HuH-7 (cell line): ENCODE measurements around the gene ABHD14A.
A peak's percentile ranks its signal among the peaks of the same experiment; 100 is the strongest.

ENCODE experiments used
- DNase-seq: peaks from one replicate; pipeline ENCODE4 v3.0.0; 2011; ENCODE audit warnings: low spot score

The ABHD14A gene

DNA sequence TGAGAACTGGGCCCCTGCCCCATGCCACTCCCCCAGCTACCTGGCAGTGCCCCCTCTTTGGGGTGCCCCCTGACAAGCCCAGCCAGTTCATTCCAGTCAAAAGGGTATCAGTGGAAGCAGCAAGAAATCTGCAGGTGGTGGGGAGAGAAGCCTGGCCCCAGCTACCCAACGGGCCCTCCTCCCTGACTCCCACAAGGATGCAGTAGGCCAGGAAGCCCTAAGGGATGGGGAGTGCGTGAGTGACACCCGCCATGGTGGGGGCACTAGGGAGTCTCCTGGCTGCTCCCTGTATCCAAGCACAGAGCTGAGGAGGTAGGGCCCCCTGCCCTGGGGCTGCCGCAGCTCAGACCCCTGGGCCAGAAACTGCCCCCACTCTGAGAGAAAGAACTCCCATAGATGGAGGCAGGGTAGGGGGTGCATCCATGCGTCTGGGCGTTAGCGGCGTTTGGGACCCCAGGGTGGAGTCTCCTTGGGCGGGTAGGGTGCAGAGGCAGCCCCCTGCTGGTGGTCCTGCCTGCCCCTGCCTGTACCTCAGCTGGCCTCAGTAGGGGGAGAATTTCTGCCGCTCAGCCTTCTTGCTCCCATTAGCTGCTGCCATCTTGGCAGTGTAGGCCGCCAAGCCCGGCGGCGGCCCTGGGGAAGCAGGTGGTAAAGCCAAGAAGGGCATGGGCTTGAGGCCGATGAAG lies 17.2 kb upstream of the ABHD14A start:
- DNase-seq: no peak

- no peak for DNase-seq
Observed at GRCh38 chr3:51958603-51959521, 16.0 kb upstream of the ABHD14A start.

DNA sequence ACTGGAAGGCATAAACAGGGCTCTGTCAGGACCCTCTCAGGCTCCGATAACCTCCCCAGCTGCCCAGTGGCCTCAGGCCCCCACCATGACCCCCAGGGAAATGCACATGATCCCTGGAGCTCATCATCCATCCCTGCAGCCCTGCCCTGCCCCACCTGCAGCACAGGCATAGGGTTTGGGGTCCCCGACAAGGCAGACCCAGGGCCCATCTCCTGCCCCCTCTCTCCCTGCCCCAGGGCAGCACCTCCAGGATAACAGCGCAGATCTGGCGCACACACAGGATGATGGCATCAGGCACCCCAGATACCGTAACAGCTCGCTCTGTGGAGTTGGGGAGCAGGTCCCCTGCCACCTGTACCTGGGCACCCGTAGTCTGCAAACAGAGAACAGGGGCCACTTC lies 15.2 kb upstream of the ABHD14A start:
- no peak for DNase-seq

DNA sequence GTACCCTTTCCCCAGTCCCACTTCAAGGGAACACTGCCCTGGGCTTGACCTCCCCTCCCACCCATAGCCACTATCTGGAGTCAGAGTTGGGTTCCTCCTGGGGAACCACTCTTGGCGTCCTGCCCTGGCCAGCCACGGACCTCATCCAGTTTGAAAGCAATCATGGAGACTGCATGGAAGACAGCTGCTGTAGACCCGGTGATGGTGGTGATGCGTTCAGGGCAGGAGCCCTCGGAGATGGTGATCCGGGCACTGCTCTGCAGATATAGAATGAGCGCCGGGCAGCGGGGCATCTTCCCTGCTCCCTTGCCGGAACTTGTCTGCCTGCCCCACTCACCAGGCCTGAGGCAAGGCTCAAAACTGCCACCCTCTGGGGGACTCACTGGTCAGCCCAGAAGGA lies 14.5 kb upstream of the ABHD14A start:
- no peak for DNase-seq

DNA sequence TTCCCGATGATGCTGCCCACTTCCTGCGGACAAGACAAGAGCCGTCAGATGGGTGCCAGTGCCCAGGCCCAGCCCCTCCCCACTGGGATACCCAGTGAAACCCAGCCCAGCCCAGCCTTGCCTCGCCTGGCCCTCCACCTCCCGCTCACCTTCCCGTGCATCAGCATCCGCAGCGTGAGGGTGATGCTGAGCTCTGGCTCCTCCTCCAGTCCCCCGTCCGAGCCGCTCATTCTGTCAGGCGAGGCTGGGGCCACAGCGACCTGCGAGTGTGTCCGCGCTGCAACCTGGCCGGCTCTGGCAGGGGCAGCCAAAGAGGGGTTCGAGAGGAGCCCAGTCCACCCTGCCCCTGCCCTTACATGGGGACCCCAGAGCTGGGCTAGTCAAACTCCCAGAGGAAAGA lies 13.9 kb upstream of the ABHD14A start:
- no peak for DNase-seq

DNA sequence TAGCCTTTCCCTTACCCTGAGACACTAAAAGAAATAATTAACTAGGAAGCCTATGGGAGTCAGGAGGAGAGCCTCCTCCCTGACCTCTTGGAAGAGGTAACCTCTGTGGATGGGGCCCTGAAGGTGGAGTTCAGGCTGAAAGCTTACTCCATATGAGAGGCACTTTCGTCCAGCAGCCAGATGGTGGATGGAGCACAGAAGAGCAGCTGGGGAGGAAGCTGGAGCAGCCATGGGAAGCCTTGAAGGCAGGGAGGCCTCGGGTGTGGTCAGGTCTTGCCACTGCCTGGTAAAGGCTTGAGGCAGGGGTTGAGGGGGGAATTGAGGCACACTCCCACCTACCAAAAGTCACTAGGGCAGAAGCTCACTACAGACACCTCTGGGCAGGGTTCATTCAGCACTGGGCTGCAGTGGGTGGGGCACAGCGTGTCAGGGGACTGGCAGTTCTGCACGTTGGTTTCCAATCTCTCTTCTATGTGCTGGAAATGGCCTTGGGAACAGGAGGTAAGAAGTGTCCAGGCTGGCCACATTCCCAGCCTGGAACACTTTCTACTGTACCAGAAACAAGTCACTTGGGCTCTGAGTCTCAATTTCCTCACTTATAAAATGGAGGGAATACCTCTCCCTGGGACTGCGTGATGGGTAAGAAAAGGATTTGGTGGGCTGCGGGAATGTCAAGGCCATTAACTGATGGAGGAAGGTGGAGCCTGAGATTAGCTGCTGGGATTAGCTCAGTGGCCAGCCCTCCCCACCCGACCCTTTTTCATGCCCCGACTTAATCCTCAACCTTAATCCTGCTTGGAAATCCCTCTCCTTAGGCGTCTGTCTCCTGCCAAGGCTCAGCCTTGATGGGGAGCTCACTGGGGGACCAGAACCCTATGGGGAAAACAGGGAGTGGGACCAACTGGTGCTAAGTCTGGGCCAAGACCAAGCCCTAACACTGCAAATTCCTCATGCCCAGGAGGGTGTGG lies 13.0 kb upstream of the ABHD14A start:
- DNase-seq: no peak

DNA sequence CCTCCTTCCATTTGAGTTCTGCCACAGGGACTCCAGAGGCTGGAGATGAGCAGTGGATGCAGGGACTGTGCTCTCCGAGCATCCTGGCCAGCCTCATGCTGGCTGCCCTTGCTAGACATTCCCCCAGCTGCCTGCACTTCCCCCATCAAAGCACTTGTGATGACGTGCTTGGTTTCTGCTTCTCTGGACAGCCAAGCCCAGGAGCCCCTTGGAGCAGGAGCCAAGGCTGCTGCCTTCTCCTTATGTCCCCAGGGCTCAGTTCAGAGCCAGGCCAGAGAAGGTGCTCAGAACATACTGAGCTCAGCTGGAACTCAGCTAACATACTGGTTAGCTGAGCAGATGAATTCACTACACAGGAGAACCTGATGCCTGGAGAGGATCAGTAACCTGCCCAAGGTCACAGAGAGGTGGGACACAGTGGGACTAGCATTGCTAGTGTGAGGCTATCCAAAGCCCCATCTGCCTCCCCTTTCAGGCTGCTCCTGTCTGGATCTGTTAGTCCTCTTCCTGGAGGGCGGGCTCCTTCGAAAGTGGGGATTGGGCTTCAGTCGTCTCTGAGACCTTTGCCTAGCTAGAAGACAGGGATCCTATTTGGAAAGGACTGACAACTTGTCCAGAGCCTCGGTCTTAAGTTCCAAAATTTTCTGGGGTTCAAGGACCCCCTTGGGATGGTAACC lies 11.9 kb upstream of the ABHD14A start:
- DNase-seq: no peak

DNA sequence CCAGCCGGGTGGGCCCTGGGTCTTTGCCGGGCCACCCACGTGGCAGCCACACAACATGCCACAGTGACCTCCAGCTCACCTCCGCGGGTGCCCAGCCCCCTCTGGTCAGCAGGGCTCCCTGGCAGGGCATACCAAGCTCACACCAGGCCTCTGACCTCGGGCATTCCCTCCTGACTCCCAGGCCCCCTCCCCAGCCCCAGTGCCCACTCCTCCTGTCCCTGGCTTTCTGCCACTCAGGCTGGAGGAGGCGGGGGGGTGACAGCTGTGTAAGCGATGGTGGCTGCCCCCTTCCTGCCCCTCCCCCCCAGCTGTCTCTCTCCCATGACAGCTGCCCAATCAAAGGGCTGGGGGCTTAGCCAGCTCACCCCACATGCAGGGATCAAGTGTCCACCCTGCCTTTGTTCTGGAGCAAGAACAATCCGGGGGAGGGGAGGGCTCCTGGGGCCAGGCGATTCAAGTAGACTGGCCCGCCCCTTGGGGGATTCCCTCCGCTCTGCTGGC lies 10.9 kb upstream of the ABHD14A start:
- DNase-seq: no peak

DNA sequence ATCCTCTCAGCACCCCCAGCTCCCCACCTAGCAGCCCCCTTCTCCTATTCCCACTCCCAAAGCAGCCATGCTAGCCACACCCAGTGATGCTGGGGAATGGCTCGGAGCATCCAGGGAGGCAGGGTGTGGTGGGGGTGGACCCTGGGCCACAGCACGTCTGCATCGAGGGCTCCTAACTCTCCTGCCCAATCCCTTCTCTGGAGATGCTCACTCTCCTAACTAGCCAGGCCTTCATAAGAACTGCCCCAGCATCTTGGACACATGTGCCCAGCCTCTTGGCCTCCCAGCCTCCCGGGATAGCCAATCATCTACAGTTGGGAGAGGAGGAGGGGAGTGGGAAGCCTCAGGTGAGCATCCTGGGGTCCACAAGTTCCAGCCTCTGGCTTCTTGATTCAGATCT lies 10.3 kb upstream of the ABHD14A start:
- no peak for DNase-seq

GRCh38 chr3:51966016-51966415 lies 8.8 kb upstream of the ABHD14A start:
- DNase-seq: no peak

DNA sequence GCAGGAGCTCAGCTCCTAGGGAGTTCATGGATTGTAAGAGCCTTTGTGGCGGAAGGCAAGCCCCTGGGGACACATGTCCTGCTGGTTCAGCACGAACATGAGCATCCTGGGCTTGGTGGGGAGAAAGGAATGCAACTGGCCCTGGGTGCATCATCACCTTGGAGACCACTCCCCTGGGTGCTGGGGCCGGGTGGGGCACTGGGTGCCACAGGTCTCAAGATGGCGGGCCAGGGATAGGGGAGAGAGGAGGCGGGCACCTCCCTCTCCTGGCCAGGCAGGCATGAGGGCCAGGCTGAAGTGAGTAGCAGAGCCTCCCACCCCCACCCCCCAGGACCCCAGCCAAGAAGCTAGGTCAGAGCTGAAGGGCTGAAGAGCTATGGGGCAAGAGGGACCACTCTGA lies 8.4 kb upstream of the ABHD14A start:
- no peak for DNase-seq

DNA sequence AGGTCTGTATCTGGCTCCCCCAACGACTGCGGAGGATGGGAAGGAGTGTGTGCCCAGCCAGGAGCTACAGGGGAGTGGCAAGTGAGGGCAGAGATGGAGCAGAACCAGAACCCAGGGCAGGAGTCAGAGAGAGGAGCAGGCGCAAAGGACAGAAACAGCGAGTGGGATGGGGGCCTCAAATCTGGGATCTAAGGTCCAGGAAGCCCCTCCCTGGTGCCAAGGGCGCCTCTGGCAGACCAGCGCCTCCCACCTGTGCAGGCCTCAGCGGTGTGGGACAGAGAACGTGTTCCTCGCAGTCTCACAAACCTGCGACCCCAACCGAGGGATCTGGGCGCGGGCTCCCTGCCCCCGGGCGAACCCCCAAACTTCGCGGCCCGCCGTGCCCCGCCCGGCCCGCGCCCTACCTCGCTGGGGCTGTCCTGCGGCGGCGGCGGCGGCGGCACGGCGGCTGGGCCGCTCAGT lies 7.9 kb upstream of the ABHD14A start:
- no peak for DNase-seq

GRCh38 chr3:51967384-51968169 lies 7.3 kb upstream of the ABHD14A start, which contains the start of gene PCBP4:
Gene PCBP4 (minus strand): TSS chr3:51967454. CDS start chr3:51961240, 6,214 bp downstream.
- peak; percentile 78 for DNase-seq

GRCh38 chr3:51968170-51968775 lies 6.6 kb upstream of the ABHD14A start:
- DNase-seq: no peak

DNA sequence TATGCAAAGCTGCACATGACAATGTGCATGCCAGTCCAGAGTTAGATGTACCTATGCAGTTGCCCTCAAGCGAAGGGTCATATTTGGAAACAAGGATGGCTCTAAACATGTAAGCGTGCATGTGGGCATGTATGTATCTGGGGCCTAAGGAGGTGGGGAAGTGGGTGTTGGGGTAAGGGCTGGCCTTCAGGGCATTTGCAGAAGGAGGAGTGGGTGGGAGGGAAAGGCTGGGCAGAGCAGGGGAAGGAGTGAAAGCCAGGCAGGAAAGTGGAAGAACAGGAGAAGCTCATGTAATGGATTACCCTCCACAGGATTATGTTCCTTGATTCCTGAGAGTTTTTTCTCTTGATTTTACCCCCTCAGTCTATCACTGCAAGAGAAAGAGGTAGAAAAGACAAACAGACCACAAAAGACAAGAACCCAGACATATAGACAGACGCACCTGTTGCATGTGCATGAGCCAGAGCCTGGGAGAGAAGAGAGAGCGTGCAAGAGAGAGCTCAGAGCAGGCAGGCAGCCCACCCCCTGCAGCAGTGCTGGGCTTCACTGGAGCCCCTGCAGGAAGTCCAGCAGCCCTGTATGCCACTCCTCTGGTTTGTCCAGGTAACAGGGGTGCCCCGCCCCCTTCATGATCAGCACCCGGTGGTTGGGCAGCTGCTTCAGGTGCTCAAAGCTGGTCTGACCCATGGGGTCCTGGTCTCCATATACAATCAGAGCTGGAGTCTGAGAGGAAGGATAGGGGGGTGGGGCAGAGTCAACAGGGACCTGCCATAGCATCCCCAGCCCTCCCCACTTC lies 5.8 kb upstream of the ABHD14A start:
- DNase-seq: no peak

GRCh38 chr3:51969841-51970240 lies 5.0 kb upstream of the ABHD14A start:
- no peak for DNase-seq

- no peak for DNase-seq
Observed at GRCh38 chr3:51970606-51971300, 4.1 kb upstream of the ABHD14A start.

GRCh38 chr3:51971350-51971749 lies 3.5 kb upstream of the ABHD14A start:
- no peak for DNase-seq
